IPS-15b (cell line): ENCODE measurements around the gene PHF5A.
"Not testable (repeated sequence)": the region's sequence is repeated elsewhere in the genome, so short reads cannot be mapped to it uniquely, and the experiment has no call there.

ENCODE experiments used
- H3K27me3 ChIP-seq: one replicate; pipeline ENCODE4 v1.6.1; 2013; ENCODE audit warnings: low read length; ENCODE audit not compliant: control insufficient read depth, insufficient read depth
- H3K36me3 ChIP-seq: one replicate; pipeline ENCODE4 v1.6.1; 2013; ENCODE audit warnings: low read length; ENCODE audit not compliant: control insufficient read depth, insufficient read depth
- H3K4me1 ChIP-seq: one replicate; pipeline ENCODE4 v1.6.1; 2013; ENCODE audit warnings: mild to moderate bottlenecking, low read length; ENCODE audit not compliant: control insufficient read depth, insufficient read depth
- H3K4me3 ChIP-seq: one replicate; pipeline ENCODE4 v1.5.1; 2013; ENCODE audit warnings: low read depth, low read length
- H3K9ac ChIP-seq: one replicate; pipeline ENCODE4 v1.6.1; 2013; ENCODE audit warnings: low read depth, mild to moderate bottlenecking, low read length
- H3K9me3 ChIP-seq: one replicate; pipeline ENCODE4 v1.6.1; 2013; ENCODE audit warnings: mild to moderate bottlenecking, low read length; ENCODE audit not compliant: control insufficient read depth, insufficient read depth

The PHF5A gene

DNA sequence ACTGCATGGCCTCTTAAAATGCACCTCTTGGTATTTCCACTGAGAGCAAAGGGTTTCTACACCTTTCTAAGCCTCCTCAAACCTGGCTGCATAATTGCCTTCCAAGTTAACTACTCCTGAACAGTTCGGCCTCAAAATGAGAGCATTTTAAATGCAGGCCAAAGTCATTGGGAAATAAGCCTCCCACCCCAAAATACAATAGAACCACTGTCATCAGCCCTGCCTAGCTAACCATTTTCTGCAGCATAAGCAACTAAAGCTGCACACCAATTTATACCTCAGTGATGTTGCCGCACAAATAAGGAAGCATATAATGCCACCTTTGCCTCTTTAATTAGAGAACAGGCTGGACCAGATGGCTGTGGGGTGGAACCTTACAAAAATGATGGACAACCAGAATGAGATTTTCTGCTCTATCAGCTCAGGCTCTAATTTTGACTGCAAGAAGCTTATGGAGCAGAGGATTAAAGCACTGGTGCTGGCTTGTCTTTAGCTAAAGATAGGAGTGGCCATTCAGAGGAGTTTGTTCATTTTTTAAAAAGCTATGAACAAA, 26.2 kb downstream of the PHF5A start:
- no peak overlapping the region for H3K4me3 ChIP-seq
- no peak overlapping the region for H3K9ac ChIP-seq
- H3K27me3 ChIP-seq = no peaks in the 10 kb centered on the region
- H3K4me1 ChIP-seq = no peaks in the 10 kb centered on the region
- no peaks in the 10 kb centered on the region for H3K9me3 ChIP-seq
- H3K36me3 ChIP-seq = peaks cover 5% of the 10 kb centered on the region

DNA sequence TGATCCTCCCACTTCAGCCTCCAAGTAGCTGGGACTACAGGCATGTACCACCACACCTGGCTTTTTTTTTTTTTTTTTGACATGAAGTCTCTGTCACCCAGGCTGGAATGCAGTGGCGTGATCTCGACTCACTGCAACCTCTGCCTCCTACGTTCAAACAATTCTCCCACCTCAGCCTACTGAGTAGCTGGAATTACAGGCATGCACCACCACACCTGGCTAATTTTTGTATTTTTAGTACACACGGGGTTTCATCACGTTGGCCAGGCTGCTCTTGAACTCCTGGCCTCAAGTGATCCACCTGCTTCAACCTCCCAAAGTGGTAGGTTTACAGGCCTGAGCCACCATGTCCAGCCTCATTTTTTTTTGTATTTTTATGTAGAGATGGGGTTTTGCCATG, 28.0 kb downstream of the PHF5A start:
- peaks cover 21% of the 10 kb centered on the region for H3K36me3 ChIP-seq
- H3K27me3 ChIP-seq, H3K9me3 ChIP-seq, H3K4me3 ChIP-seq, H3K9ac ChIP-seq, H3K4me1 ChIP-seq: not testable (repeated sequence)

DNA sequence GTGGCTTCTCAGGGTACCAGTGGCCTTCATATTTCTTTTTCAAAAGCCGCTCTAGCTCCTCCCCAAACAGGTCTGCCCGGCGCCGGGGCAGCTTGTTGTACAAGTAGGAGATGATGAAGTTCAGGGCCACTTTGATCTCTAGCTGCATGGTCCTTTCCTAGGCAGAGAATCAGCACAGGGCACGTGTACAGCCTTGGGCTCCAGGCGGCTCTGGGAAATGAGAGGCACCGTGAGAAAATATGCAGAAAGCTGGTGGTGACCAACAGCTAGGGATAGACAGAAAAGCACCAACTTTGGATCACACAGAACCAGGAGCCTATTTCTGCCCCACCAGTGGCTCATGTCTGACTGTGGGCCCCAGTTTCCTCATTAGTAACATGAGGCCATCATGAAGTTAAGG, 31.3 kb downstream of the PHF5A start:
- Histone ChIP-seq H3K4me1 (no peaks in the 10 kb centered on the region), H3K4me3 (no peak overlapping the region), H3K9ac (no peak overlapping the region), H3K9me3 (no peaks in the 10 kb centered on the region), H3K36me3 (peaks cover 30% of the 10 kb centered on the region), H3K27me3 (no peaks in the 10 kb centered on the region)

DNA sequence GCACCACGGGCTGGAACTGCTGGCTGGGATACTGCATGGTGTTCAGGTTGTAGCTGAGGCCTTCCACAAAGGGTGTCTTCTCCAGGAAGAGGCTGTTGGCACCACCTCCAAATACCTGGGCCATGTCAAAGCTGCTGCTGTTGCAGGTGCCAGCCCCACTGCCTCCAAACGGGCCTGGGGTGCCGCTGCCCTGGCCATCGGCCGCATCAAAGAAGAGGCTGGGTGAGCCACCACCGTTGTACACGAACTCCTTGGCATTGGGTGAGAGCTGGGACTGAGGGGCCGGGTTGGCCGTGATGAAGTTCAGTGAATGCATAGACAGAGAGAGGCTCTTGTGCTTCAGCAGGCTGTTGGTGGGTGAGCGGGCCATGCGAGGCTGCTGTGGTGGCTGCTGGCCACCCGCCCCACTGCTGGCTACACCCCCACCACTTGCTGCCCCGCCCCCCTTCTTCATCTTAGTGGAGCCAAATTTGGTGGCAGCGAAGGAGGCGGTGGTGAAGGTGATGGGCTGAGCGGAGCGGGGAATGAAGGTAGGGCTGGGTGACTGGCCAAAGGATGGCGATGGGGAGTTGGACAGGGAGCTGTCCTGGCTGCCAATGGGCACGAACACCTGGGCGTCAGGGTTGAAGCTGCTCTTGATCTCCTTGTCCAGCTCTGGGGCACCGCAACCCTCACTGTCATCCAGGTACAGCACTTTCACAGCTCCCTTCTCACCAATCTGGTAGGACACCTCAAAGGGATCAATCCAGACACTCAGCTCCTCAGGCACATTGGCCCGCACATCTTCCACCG, 32.0 kb downstream of the PHF5A start:
- no peaks in the 10 kb centered on the region for H3K9me3 ChIP-seq
- peaks cover 30% of the 10 kb centered on the region for H3K36me3 ChIP-seq
- no peaks in the 10 kb centered on the region for H3K27me3 ChIP-seq
- no peak overlapping the region for H3K4me3 ChIP-seq
- no peaks in the 10 kb centered on the region for H3K4me1 ChIP-seq
- H3K9ac ChIP-seq = no peak overlapping the region

DNA sequence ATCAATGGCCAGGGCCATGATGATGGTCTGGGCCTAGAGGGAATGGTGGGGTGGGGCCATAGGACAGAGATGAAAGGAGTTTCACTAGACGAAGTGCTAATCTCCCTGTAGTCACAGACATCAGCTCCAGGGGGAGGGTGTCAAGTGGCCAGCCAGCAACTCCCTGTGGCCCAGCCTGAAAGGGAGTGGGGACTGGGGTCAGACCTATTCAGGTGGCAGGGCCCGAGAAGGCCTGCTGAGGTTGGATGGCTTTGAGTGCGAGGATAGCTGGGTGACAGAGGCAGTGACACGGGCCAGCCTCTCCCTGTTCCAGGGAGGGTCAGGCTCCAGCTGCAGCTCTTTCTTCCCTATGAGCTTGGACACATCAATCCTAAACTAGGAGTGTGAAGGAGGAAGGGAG, 32.9 kb downstream of the PHF5A start:
- Histone ChIP-seq H3K9ac (no peak overlapping the region), H3K27me3 (no peaks in the 10 kb centered on the region), H3K4me3 (no peak overlapping the region), H3K4me1 (no peaks in the 10 kb centered on the region), H3K9me3 (no peaks in the 10 kb centered on the region), H3K36me3 (peaks cover 30% of the 10 kb centered on the region)

DNA sequence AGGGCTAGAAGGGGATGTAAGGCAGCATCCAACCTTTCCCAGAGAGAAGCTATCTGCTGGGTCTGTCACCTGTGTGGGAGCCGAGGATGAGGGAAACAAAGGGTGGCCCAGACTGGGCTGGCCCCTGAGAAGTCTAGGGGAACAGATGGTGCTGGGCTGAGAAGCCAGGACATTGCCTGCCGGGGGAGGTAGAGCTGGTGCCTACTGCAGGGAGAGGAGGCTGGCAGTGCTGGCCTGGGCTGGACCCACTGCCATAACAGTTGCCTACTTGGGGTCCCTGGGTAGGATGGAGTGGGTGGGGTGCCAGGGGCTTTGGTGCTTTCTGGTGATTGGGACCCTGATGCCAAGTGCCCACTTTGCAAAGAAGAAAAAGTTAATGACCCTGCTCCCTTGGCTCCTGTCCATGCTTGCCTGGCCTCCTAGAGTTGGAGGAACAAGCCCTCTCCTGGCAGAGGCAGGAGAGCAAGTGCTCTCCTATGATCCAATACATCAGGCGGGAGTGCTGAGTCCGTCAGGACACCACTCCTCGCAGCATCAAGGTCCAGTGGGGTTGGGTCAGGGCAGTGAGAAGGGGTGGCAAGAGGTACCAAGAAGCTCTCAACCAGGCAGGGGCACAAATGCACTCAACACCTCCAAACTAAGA, 34.0 kb downstream of the PHF5A start:
- not testable (repeated sequence) for H3K9me3 ChIP-seq, H3K9ac ChIP-seq, H3K27me3 ChIP-seq, H3K4me3 ChIP-seq, H3K4me1 ChIP-seq
- H3K36me3 ChIP-seq = peaks cover 30% of the 10 kb centered on the region

DNA sequence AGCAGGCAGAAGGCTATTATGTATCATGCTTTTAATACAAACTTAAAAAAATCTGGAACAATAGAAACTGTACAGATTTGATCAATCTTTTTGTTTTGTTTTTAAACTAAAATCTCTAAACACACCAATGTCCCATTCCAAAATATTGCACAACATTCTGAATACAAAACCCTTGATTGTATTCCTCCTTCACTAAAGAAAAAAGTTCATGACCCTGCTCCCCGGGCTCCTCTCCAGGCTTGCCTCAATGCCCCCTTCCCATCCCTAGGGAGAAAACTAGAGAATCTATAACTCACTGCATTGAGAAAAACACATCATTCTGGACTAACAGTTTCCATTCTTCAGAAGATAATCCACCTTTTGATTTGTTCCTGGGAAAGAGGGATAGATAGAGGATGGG, 35.0 kb downstream of the PHF5A start:
- not testable (repeated sequence) for H3K27me3 ChIP-seq
- H3K36me3 ChIP-seq = peaks cover 30% of the 10 kb centered on the region

DNA sequence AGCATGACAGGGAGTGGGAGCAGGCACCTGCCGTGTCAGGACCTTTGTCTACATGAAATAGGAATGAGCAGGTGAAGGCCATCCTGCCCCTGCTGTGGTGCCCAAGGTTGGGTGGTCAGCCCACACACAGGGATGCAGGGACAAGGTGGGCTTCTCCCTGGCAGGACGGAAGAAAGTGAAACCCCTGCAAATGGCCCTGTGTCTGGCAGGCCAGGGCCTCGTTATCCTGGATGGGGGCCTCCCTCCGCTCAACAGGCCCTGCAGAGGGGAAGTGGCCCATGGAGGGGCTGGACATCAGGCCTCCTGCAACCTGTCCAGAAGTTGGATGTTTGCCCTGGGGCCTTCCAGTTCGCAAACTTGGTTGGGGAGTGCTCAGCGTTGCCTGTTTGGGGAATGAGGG, 36.8 kb downstream of the PHF5A start:
- H3K27me3 ChIP-seq = no peaks in the 10 kb centered on the region
- H3K9me3 ChIP-seq = no peaks in the 10 kb centered on the region
- no peak overlapping the region for H3K9ac ChIP-seq
- H3K36me3 ChIP-seq = peaks cover 25% of the 10 kb centered on the region
- no peak overlapping the region for H3K4me3 ChIP-seq
- H3K4me1 ChIP-seq = no peaks in the 10 kb centered on the region

More for the DNA sequence above, 35.0 kb downstream of the PHF5A start:
- H3K4me1 ChIP-seq, H3K9ac ChIP-seq, H3K4me3 ChIP-seq, H3K9me3 ChIP-seq: not testable (repeated sequence)

DNA sequence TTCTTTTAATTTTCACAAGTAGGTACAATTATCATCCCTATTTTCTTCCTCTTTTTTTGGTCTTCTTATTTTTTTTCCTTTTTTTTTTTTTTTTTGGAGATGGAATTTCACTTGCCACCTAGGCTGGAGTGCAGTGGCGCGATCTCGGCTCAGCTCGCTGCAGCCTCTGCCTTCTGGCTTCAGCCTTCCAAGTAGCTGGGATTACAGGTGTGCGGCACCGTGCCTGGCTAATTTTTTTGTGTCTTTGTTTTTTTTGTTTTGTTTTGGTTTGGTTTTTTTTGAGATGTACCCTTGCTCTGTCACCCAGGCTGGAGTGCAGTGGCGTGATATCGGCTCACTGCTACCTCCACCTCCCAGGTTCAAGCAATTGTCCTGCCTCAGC, 38.5 kb downstream of the PHF5A start:
- Histone ChIP-seq H3K4me1 (no peaks in the 10 kb centered on the region), H3K27me3 (no peaks in the 10 kb centered on the region), H3K9me3 (no peaks in the 10 kb centered on the region), H3K9ac (no peak overlapping the region), H3K36me3 (peaks cover 11% of the 10 kb centered on the region), H3K4me3 (no peak overlapping the region)

DNA sequence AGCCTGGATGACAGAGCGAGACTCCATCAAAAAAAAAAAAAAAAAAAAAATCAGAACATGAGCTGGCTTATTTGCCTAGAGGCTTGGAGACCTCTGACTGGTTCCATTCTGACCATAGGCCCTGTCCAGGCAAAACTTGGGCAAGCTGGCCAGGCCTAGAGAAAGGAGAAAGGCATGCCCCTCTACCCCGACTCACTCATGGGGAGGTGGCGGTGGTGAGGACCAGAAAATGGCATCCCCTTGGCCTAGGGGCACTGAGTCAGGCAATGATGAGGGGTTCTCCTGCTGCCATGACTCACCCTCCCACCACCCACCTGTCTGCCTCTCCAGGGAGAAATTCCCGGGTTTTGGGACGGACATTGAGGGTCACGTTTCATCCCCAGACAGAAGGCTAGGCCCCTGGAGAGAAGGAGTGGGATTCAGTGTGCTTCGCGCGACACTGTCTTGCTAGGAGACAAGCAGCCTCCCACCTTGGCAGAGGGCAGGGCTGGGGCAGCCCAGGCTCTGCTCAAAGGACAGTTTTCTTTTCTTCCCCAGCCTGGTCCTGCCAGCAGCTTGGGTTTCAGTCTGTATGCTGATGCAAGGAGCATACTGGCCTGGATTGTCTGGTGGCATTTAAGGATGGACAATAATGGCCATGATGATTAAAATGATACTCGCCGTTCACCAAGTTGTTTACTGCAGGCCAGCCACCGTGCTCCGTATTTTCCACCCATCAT, 39.1 kb downstream of the PHF5A start:
- H3K4me3 ChIP-seq = no peak overlapping the region
- H3K36me3 ChIP-seq = peaks cover 7% of the 10 kb centered on the region
- no peaks in the 10 kb centered on the region for H3K4me1 ChIP-seq
- no peak overlapping the region for H3K9ac ChIP-seq
- H3K9me3 ChIP-seq = no peaks in the 10 kb centered on the region
- H3K27me3 ChIP-seq = no peaks in the 10 kb centered on the region

DNA sequence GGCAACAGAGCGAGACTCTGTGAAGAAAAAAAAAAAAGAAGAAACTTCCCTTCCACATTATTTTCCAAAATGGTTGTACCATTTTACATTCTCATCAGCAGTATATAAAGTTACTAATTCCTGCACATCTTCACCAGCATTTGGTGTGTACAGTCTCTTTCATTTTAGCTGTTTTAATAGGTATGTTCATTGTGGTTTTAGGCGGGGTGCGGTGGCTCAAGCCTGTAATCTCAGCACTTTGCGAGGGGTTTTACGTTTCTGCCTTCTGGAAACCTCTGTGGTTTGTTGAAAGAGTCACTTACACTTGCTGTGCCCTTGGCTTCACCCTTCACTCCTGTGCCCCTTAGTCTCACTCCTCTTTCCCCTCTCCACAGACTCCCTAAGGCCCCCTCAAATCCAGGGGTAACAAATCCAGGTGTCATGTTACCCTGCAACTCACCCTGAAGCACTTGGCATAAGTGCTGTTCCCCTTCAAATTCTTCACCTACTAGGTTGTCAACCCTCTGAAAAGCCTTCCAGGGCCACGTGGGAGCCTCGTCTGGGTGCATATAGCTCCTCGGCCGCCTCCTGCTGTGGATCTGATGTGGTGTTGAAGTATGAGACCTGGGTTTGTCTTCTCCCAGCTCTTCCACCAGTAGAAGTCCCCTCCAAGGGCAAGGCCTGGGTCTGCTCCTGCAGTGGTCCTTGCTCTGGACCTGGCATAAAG, 42.7 kb downstream of the PHF5A start:
- H3K36me3 ChIP-seq = no peaks in the 10 kb centered on the region
- no peaks in the 10 kb centered on the region for H3K9me3 ChIP-seq
- H3K9ac ChIP-seq = no peak overlapping the region
- H3K4me1 ChIP-seq = no peaks in the 10 kb centered on the region
- no peak overlapping the region for H3K4me3 ChIP-seq
- H3K27me3 ChIP-seq = no peaks in the 10 kb centered on the region
